Ascending aorta (tissue), 2 donors: Measurements from ENCODE around the gene PTPRN2. TPM values are rescaled to one million over a fixed set of nuclear protein-coding genes. Genes with fewer than 3 reads are reported as not detected.

Experiments used
- DNase-seq, 2 donors: peaks; one replicate each; pipeline ENCODE4 v3.0.0-alpha.2; 2019; ENCODE audit warnings: low spot score in 2 of 2
- H3K27ac ChIP-seq, 2 donors: fragments of 200-600 bp; sonication (generic); one replicate each; pipeline ENCODE4 v1.5.1; 2016 to 2017; ENCODE audit warnings: mild to moderate bottlenecking in 1 of 2
- H3K27me3 ChIP-seq: fragments of 200-600 bp; sonication (generic); one replicate; pipeline ENCODE4 v1.5.1; 2017
- H3K36me3 ChIP-seq, 2 donors: fragments of 200-600 bp; sonication (generic); one replicate each; pipeline ENCODE4 v1.5.1; 2016
- H3K4me1 ChIP-seq, 2 donors: fragments of 200-600 bp; sonication (generic); one replicate each; pipeline ENCODE4 v1.5.1; 2016 to 2017; ENCODE audit warnings: mild to moderate bottlenecking in 1 of 2
- H3K4me3 ChIP-seq, 2 donors: fragments of 200-600 bp; sonication (generic); one replicate each; pipeline ENCODE4 v1.5.1; 2016 to 2017; ENCODE audit warnings: mild to moderate bottlenecking in 1 of 2
- H3K9me3 ChIP-seq, 2 donors: fragments of 200-600 bp; sonication (generic); one replicate each; pipeline ENCODE4 v1.5.1; 2016
- intact Hi-C: fragments of 100-400 bp; cut with DNase I; formaldehyde crosslinking; loops from one replicate; pipeline ENCODE4 v1.15.1; 2023
- total RNA-seq: library from RNA; depleted of rRNA; stranded (reverse); fragments of >200 nt; gene quantifications from one replicate; pipeline ENCODE4 v1.1.0, GENCODE V29; 2016
- TF ChIP-seq, protein P1 (sequence below), 3 experiments: fragments of 200-600 bp in 2 of 3; fragments of 450-650 bp in 1 of 3; sonication (generic) in 2 of 3; IDR thresholded peaks; one replicate each; pipeline ENCODE4 v1.5.1; 2016 to 2019; ENCODE audit warnings: antibody characterized with exemption in 3 of 3, mild to moderate bottlenecking in 1 of 3, moderate library complexity in 1 of 3

Gene PTPRN2
- total RNA-seq, 1 donor from 2014 or later = 7.3 TPM

DNA sequence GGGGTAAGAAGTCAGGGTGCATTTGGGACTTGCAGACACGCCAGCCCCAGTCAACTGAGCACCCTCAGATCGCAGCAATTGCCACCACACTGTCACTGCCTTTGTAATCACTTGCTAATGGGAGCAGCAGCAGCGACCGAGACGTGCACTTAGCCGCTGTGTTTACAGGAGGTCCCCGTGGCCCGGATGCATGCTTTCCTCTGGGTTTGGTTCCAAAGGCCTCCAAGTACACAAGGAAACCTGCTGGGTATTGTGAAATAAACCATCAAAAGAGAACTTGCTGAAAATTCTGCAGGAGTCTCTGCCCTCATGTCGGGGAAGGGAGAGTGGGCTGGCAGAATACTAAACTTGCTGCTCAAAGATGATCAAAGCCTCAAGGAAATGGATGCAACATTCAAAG, 909.1 kb downstream of the PTPRN2 start:
- H3K27me3 ChIP-seq = no peaks in the 10 kb centered on the region
- intact Hi-C loops = no loop called here
- no peak overlapping the region for H3K4me3 ChIP-seq
- H3K9me3 ChIP-seq = no peaks in the 10 kb centered on the region
- TF ChIP-seq, protein P1, sequence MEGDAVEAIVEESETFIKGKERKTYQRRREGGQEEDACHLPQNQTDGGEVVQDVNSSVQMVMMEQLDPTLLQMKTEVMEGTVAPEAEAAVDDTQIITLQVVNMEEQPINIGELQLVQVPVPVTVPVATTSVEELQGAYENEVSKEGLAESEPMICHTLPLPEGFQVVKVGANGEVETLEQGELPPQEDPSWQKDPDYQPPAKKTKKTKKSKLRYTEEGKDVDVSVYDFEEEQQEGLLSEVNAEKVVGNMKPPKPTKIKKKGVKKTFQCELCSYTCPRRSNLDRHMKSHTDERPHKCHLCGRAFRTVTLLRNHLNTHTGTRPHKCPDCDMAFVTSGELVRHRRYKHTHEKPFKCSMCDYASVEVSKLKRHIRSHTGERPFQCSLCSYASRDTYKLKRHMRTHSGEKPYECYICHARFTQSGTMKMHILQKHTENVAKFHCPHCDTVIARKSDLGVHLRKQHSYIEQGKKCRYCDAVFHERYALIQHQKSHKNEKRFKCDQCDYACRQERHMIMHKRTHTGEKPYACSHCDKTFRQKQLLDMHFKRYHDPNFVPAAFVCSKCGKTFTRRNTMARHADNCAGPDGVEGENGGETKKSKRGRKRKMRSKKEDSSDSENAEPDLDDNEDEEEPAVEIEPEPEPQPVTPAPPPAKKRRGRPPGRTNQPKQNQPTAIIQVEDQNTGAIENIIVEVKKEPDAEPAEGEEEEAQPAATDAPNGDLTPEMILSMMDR (IDR thresholded peaks at IDR 0.05) = no peak
- H3K27ac ChIP-seq = no peak overlapping the region
- DNase-seq = peak in 1 of 2 donors; percentile 37
- H3K36me3 ChIP-seq = no peaks in the 10 kb centered on the region
- no peaks in the 10 kb centered on the region for H3K4me1 ChIP-seq

DNA sequence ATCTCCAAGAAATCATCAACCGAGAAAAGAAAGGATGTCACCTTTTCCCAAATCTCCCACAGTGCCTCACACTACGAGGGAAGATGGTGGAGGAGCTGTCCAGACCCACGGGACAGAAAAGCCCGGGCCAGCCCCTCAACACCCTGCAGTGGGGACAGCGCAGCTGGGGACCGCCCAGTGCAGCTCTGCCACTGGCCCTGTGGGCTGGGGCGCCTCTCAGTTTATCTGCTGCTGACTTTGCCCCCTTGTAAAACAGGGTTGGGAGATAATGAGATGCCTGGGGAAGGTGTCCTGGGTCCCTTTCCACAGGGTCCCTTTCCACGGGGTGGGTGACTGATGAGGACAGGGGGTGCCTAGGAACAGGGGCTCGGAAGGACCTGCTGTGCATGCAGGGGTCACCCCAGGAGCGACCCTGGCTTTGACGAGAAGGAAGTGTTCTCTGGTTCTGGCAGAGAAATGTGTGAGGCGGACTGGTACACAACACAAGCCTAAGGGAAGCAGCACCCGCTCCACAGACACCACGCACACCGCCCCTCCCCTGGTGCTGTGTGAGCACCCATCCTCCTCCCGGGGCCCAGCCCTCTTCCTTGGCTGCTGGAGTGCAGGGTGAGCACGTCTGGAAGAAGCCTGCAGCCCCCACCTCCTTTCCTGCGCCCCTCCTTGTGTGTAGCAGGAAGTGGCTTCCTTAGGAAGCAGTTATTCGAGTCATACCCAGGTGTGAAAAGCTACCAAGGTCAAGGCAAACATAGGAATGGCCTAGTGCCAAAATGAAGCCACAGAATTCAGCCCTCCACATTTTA, 911.0 kb downstream of the PTPRN2 start:
- peak in 1 of 2 donors; percentile 60 for DNase-seq

DNA sequence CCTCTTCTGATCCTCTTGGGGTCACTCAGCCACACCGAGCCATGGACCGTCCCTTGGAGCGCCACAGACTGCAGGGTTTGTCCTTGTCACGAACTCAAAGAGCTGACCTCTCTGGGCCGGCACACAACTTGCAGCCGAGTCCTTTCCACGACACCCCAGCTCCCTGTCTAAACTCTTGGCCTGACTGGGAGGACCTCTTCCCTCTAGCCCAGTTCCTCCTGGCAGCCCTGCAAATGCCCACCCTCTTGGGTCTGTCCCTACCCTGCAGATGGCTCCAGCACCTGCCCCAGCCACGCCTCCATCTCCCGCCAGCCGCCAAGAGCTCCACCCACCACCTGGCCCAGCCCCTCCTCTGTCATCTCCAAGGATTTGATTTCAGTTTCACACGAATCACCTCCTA, 911.6 kb downstream of the PTPRN2 start:
- Histone ChIP-seq H3K27me3 (no peaks in the 10 kb centered on the region), H3K4me1 (no peaks in the 10 kb centered on the region), H3K4me3 (no peak overlapping the region), H3K27ac (no peak overlapping the region), H3K9me3 (no peaks in the 10 kb centered on the region), H3K36me3 (no peaks in the 10 kb centered on the region)
- intact Hi-C loops = no loop called here
- TF ChIP-seq, protein P1 (IDR thresholded peaks at IDR 0.05) = no peak
- DNase-seq = peak in 1 of 2 donors; percentile 38

More for the DNA sequence above, 911.0 kb downstream of the PTPRN2 start:
- no peaks in the 10 kb centered on the region for H3K4me1 ChIP-seq
- no peaks in the 10 kb centered on the region for H3K9me3 ChIP-seq
- intact Hi-C loops = no loop called here
- TF ChIP-seq, protein P1 (IDR thresholded peaks at IDR 0.05) = no peak
- no peak overlapping the region for H3K27ac ChIP-seq
- H3K27me3 ChIP-seq = no peaks in the 10 kb centered on the region
- no peak overlapping the region for H3K4me3 ChIP-seq
- H3K36me3 ChIP-seq = no peaks in the 10 kb centered on the region

DNA sequence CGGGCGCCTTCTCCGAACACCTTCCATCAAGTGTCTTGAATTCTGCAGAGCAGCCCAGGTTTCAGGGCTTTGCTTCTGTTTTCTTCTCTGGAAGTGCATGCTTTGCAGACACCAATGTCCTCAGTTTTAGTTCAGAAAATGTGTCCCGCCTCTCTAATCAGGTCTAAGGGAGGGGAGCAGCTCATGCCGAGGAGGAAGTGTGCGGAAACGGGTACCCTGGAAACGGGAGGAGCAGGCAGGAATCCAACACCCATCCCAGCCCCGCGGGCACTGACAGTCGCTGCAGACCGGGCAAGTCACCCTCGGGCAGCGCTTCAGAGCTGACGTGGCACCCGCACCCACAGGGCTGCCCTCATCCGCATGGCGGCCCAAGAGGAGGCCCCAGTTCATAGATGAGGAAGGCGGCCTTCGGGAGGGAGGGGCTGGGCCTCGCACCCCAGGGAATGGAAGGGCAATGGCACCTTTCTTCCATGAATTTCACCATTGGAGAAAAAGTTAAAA, 912.1 kb downstream of the PTPRN2 start:
- Histone ChIP-seq H3K27me3 (no peaks in the 10 kb centered on the region), H3K9me3 (no peaks in the 10 kb centered on the region), H3K4me3 (no peak overlapping the region), H3K27ac (no peak overlapping the region), H3K4me1 (no peaks in the 10 kb centered on the region), H3K36me3 (no peaks in the 10 kb centered on the region)
- intact Hi-C loops = no loop called here
- DNase-seq = no peak
- TF ChIP-seq, protein P1 (IDR thresholded peaks at IDR 0.05) = no peak

DNA sequence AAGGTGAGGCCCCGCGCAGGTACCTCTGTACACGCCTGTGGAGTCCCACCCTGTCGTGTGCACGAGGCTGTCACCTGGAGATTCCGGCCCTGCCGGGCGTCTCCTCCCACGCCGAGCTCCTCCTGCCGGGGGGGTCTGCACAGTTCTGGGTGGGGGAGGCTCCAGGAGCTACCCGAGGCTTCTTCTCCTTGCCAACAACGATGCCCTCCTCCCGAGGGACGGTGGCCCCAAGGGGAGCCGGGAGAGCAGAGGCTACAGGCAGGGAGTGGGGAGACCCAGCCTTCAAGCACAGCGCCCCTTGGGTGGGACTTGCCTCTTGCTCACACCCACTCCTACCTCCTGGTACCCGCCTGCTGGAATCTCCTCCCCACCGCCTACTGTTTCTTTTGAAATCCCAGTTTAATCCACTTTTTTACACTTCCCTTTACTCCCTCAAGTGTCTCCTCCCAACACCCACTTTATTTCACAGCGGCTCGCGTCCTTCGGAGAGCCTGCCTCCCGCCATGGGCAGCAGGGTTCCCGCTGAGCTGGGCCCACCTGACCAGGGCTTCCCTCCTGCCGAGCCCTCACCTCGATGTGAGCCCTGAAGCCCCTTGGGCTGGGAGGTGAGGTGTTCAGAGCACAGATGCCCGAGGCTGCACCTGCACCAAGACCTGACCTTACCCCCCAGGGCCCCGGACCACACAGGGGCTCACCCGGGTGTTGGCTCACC, 912.8 kb downstream of the PTPRN2 start:
- TF ChIP-seq, protein P1 (IDR thresholded peaks at IDR 0.05) = no peak
- no peak overlapping the region for H3K4me3 ChIP-seq
- H3K27ac ChIP-seq = no peak overlapping the region
- H3K4me1 ChIP-seq = no peaks in the 10 kb centered on the region
- H3K27me3 ChIP-seq = no peaks in the 10 kb centered on the region
- no peaks in the 10 kb centered on the region for H3K36me3 ChIP-seq
- peak in 1 of 2 donors; percentile 56 for DNase-seq
- H3K9me3 ChIP-seq = no peaks in the 10 kb centered on the region
- intact Hi-C loops = no loop called here
